HEK293 (cell line): Measurements from ENCODE around the gene GTF2F2.

ENCODE experiments used
- AEBP2 ChIP-seq: fragments of 450-650 bp; formaldehyde crosslinking; IDR thresholded peaks from 2 replicates; pipeline ENCODE4 v1.5.1; 2016; ENCODE audit warnings: missing biosample characterization, missing genetic modification characterization, borderline replicate concordance
- CTCF ChIP-seq: fragments of 450-650 bp; formaldehyde crosslinking; IDR thresholded peaks from 2 replicates; pipeline ENCODE4 v1.5.1; 2016; ENCODE audit warnings: missing biosample characterization, missing genetic modification characterization
- ELK4 ChIP-seq: IDR thresholded peaks from 2 replicates; pipeline ENCODE4 v1.6.1; 2011; ENCODE audit warnings: mild to moderate bottlenecking, low read depth, low read length, borderline replicate concordance

GRCh38 chr13:45105895-45106294, 14.4 kb upstream of the GTF2F2 start:
- TF ChIP-seq CTCF: no peak
- TF ChIP-seq ELK4: no peak
- TF ChIP-seq AEBP2: no peak
